ENCODE data around the gene CALD1.

Gene CALD1

GRCh38 chr7:134852625-134853024 lies 73.2 kb downstream of the CALD1 start:
- TF ChIP-seq, protein P1, sequence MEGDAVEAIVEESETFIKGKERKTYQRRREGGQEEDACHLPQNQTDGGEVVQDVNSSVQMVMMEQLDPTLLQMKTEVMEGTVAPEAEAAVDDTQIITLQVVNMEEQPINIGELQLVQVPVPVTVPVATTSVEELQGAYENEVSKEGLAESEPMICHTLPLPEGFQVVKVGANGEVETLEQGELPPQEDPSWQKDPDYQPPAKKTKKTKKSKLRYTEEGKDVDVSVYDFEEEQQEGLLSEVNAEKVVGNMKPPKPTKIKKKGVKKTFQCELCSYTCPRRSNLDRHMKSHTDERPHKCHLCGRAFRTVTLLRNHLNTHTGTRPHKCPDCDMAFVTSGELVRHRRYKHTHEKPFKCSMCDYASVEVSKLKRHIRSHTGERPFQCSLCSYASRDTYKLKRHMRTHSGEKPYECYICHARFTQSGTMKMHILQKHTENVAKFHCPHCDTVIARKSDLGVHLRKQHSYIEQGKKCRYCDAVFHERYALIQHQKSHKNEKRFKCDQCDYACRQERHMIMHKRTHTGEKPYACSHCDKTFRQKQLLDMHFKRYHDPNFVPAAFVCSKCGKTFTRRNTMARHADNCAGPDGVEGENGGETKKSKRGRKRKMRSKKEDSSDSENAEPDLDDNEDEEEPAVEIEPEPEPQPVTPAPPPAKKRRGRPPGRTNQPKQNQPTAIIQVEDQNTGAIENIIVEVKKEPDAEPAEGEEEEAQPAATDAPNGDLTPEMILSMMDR (IDR thresholded peaks at IDR 0.05) = no peak

DNA sequence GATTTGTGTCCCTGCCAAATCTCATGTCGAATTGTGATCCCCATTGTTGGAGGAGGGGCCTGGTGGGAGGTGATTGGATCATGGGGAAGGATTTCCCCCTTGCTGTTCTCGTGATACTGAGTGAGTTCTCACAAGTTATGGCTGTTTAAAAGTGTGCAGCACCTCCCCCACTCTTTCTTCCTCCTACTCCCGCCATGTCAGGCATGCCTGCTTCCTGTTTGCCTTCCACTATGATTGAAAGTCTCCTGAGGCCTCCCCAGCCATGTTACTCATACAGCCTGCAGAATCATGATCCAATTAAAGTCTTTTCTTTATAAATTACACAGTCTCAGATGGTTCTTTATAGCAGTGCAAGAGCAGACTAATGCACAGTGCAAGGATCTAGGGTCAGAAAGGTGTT lies 75.4 kb downstream of the CALD1 start:
- TF ChIP-seq, protein P1 (IDR thresholded peaks at IDR 0.05) = no peak

- TF ChIP-seq, protein P1 (IDR thresholded peaks at IDR 0.05) = no peak
These were observed 76.0 kb downstream of the CALD1 start for GRCh38 chr7:134855442-134855841.

DNA sequence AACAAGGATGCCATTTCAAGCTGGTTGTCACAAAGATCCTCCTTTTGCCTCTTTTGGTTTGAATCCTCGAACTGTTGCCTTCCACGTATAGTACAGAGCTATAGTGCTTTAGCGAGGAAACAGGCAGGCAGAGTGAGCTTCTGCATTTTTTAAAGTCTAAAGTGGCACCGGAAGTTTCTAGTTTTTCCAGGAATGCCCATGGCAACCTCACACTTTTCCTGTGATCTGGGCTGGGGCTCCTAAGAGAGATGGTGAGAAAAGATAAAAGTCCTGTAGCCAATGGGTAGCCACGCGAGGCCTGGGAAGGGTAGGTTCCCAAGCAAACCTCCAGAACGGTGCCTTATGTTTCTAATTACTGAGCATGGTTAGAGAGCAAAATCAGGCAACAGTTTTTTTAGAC lies 76.7 kb downstream of the CALD1 start:
- TF ChIP-seq, protein P1 (IDR thresholded peaks at IDR 0.05) = no peak

DNA sequence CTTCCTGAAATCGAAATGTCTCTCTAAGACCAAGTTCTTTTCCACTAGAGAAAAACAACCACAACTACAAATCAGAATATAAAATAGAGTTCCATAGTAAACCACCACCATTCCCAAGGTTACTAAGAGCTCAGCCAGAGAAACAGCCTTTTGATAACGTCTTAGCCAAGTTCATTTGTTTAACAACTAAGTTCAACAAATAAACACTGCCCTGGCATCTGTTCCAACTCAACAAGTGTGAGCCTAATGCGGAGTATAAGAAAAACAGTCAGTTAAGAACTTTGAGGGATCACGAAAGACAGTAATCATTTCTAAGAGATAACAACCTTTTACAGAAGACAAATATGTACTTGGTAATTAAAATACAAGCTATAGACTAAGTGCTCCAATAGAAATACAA lies 77.3 kb downstream of the CALD1 start:
- TF ChIP-seq, protein P1 (IDR thresholded peaks at IDR 0.05) = no peak

- TF ChIP-seq, protein P1 (IDR thresholded peaks at IDR 0.05) = no peak
These were observed 78.5 kb downstream of the CALD1 start for GRCh38 chr7:134857958-134858357.

DNA sequence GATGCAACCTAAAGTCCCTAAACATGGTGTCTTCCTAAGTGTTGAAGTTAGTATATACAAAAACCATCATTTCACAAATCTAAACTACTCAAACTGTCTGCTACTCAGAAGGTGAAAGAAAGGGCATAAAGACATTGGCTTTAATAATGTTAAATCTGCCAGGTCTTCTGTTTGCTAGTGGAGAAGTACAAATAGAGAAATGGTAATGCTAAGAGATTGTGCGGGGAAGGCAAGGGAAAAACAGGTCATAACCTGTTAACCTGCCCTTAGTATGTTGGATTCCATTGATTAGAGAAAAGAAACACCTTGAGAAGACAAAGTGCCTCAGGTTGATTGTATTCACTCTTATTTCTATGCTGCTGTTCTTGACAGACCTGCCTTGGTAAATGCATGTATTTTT lies 80.3 kb downstream of the CALD1 start:
- TF ChIP-seq, protein P1 (IDR thresholded peaks at IDR 0.05) = no peak

Data from LNCAP (cell line).